Breast epithelium (tissue), 3 donors: Measurements from ENCODE around the gene RICTOR.

Source experiments
- POLR2A ChIP-seq: fragments of 450-650 bp; IDR thresholded peaks from one replicate; pipeline ENCODE4 v1.6.1; 2016; ENCODE audit warnings: antibody characterized with exemption, mild to moderate bottlenecking, moderate library complexity
- TF ChIP-seq, protein P1 (sequence below), 3 donors: fragments of 450-650 bp; IDR thresholded peaks; one replicate each; pipeline ENCODE4 v1.5.1; 2016 to 2017; ENCODE audit warnings: antibody characterized with exemption in 3 of 3, mild to moderate bottlenecking in 3 of 3, moderate library complexity in 3 of 3

DNA sequence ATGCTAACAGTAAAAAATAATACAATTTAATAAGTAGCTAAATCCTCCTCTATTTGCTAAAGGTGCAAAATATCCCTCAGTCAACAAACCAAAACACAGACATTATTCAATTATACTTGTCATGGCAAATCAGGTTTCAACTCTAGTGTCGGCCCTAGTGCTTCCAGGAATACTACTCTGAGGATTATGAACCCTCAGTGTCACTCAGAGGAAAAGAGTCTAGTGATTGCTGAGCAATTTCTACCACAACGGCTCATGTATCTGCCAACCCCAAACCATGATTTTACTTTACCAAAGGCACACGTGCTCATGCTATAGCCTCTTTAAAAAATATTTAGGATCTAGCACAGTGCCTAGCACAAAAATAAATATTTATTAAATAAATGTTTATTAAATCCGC is 21.0 kb downstream of the RICTOR start:
- TF ChIP-seq, protein P1, sequence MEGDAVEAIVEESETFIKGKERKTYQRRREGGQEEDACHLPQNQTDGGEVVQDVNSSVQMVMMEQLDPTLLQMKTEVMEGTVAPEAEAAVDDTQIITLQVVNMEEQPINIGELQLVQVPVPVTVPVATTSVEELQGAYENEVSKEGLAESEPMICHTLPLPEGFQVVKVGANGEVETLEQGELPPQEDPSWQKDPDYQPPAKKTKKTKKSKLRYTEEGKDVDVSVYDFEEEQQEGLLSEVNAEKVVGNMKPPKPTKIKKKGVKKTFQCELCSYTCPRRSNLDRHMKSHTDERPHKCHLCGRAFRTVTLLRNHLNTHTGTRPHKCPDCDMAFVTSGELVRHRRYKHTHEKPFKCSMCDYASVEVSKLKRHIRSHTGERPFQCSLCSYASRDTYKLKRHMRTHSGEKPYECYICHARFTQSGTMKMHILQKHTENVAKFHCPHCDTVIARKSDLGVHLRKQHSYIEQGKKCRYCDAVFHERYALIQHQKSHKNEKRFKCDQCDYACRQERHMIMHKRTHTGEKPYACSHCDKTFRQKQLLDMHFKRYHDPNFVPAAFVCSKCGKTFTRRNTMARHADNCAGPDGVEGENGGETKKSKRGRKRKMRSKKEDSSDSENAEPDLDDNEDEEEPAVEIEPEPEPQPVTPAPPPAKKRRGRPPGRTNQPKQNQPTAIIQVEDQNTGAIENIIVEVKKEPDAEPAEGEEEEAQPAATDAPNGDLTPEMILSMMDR (IDR thresholded peaks at IDR 0.05), result no peak
- TF ChIP-seq POLR2A, result no peak
